GM12891 (cell line): ENCODE results near the gene FOXRED1.

ENCODE experiments used
- PAX5 ChIP-seq: IDR thresholded peaks from 2 replicates; pipeline ENCODE4 v1.6.1; 2011; ENCODE audit warnings: low read length, moderate library complexity, mild to moderate bottlenecking; ENCODE audit not compliant: insufficient read depth, severe bottlenecking
- POLR2A ChIP-seq: IDR thresholded peaks from 2 replicates; pipeline ENCODE4 v1.6.1; 2011; ENCODE audit warnings: low read depth, low read length, control low read depth
- POLR2AphosphoS5 ChIP-seq: IDR thresholded peaks from 2 replicates; pipeline ENCODE4 v1.6.1; 2011; ENCODE audit warnings: low read depth, low read length, control low read depth
- POU2F2 ChIP-seq: IDR thresholded peaks from 2 replicates; pipeline ENCODE4 v1.6.1; 2011; ENCODE audit warnings: low read depth, mild to moderate bottlenecking, control low read depth, low read length, moderate library complexity
- SPI1 ChIP-seq: IDR thresholded peaks from 2 replicates; pipeline ENCODE4 v1.6.1; 2011; ENCODE audit warnings: low read depth, low read length, control low read depth
- TAF1 ChIP-seq: IDR thresholded peaks from 2 replicates; pipeline ENCODE4 v1.6.1; 2011; ENCODE audit warnings: low read depth, low read length, control low read depth

- TF ChIP-seq POLR2A (0 out of 2 replicates have a peak, but pooled peaks have one; percentile 36), POU2F2 (no peak), POLR2AphosphoS5 (no peak), SPI1 (no peak), PAX5 (no peak), TAF1 (no peak)
Observed at GRCh38 chr11:126267650-126268049, 1.3 kb upstream of the FOXRED1 start.
